ENCODE measurements around the gene FBN1.

Gene FBN1

GRCh38 chr15:48581219-48581618 is 64.3 kb downstream of the FBN1 start:
- Histone ChIP-seq H3K27ac (replicated peaks; ENCODE audit: low read length) (no peak overlapping the region), H3K79me1 (ENCODE audit: low read depth, low read length) (no peaks in the 10 kb centered on the region), H3K4ac (ENCODE audit: low read length) (no peak overlapping the region), H2BK120ac (ENCODE audit: low read depth, low read length) (no peak overlapping the region), H2AFZ (ENCODE audit: low read length) (no peak overlapping the region), H2BK12ac (ENCODE audit: low read length) (no peak overlapping the region), H4K8ac (ENCODE audit: low read depth, low read length) (no peak overlapping the region), H3K14ac (ENCODE audit: low read length) (no peak overlapping the region), H3K18ac (ENCODE audit: low read length) (no peak overlapping the region), H3K27me3 (ENCODE audit: control insufficient read depth in 3 of 3, insufficient read depth in 3 of 3, low read depth in 1 of 3, low read length in 3 of 3) (no peaks in the 10 kb centered on the region), H2BK5ac (ENCODE audit: low read length) (no peak overlapping the region), H3K9ac (ENCODE audit: low read depth, low read length, poor library complexity) (no peak overlapping the region), H3K4me3 (ENCODE audit: low read length in 2 of 2) (no peak overlapping the region), H3K4me2 (ENCODE audit: insufficient read depth, low read length, poor library complexity, severe bottlenecking) (no peak overlapping the region), H3K23ac (ENCODE audit: low read depth, low read length, poor library complexity) (no peak overlapping the region), H3K4me1 (ENCODE audit: control insufficient read depth in 2 of 2, insufficient read depth in 1 of 2, low read depth in 1 of 2, low read length in 2 of 2) (peaks cover 0 to 2% of the 10 kb centered on the region in 2 donors), H2BK15ac (ENCODE audit: low read length) (no peak overlapping the region), H3K36me3 (replicated peaks in 1 of 2; ENCODE audit: control insufficient read depth in 2 of 2, insufficient read depth in 2 of 2, low read length in 2 of 2) (no peaks in the 10 kb centered on the region), H2AK5ac (ENCODE audit: low read depth, low read length) (no peak overlapping the region), H4K91ac (ENCODE audit: low read depth, low read length, poor library complexity) (no peak overlapping the region), H3K9me3 (replicated peaks in 1 of 2; ENCODE audit: control insufficient read depth in 2 of 2, insufficient read depth in 1 of 2, low read depth in 1 of 2, low read length in 2 of 2) (no peaks in the 10 kb centered on the region)
- no peak for DNase-seq (ENCODE audit: low spot score)
- no CpG with 5 or more reads among the region's 4 CpGs for WGBS, 2 donors (ENCODE audit: extremely low coverage in 2 of 2, insufficient read length in 2 of 2, insufficient replicate concordance in 1 of 2)

- Histone ChIP-seq H3K4me3 (ENCODE audit: low read length in 2 of 2) (no peak overlapping the region), H3K9me3 (replicated peaks in 1 of 2; ENCODE audit: control insufficient read depth in 2 of 2, insufficient read depth in 1 of 2, low read depth in 1 of 2, low read length in 2 of 2) (no peaks in the 10 kb centered on the region), H3K27ac (replicated peaks; ENCODE audit: low read length) (no peak overlapping the region), H3K27me3 (ENCODE audit: control insufficient read depth in 3 of 3, insufficient read depth in 3 of 3, low read depth in 1 of 3, low read length in 3 of 3) (no peaks in the 10 kb centered on the region), H3K18ac (ENCODE audit: low read length) (no peak overlapping the region), H3K79me1 (ENCODE audit: low read depth, low read length) (no peaks in the 10 kb centered on the region), H3K36me3 (replicated peaks in 1 of 2; ENCODE audit: control insufficient read depth in 2 of 2, insufficient read depth in 2 of 2, low read length in 2 of 2) (no peaks in the 10 kb centered on the region), H3K14ac (ENCODE audit: low read length) (no peak overlapping the region), H3K4ac (ENCODE audit: low read length) (no peak overlapping the region), H2BK12ac (ENCODE audit: low read length) (no peak overlapping the region), H2BK120ac (ENCODE audit: low read depth, low read length) (no peak overlapping the region), H3K4me1 (ENCODE audit: control insufficient read depth in 2 of 2, insufficient read depth in 1 of 2, low read depth in 1 of 2, low read length in 2 of 2) (peaks cover 0 to 2% of the 10 kb centered on the region in 2 donors), H3K4me2 (ENCODE audit: insufficient read depth, low read length, poor library complexity, severe bottlenecking) (no peak overlapping the region), H2BK15ac (ENCODE audit: low read length) (no peak overlapping the region), H2AK5ac (ENCODE audit: low read depth, low read length) (no peak overlapping the region), H2AFZ (ENCODE audit: low read length) (no peak overlapping the region), H4K8ac (ENCODE audit: low read depth, low read length) (no peak overlapping the region), H3K9ac (ENCODE audit: low read depth, low read length, poor library complexity) (no peak overlapping the region), H3K23ac (ENCODE audit: low read depth, low read length, poor library complexity) (no peak overlapping the region), H2BK5ac (ENCODE audit: low read length) (no peak overlapping the region), H4K91ac (ENCODE audit: low read depth, low read length, poor library complexity) (no peak overlapping the region)
- WGBS, 2 donors (ENCODE audit: extremely low coverage in 2 of 2, insufficient read length in 2 of 2, insufficient replicate concordance in 1 of 2) = no CpG with 5 or more reads among the region's 2 CpGs
- DNase-seq (ENCODE audit: low spot score) = no peak
Measured at GRCh38 chr15:48580736-48581135, 64.8 kb downstream of the FBN1 start.

GRCh38 chr15:48579945-48580671 is 65.4 kb downstream of the FBN1 start:
- H3K79me1 ChIP-seq (ENCODE audit: low read depth, low read length) = no peaks in the 10 kb centered on the region
- H3K27ac ChIP-seq (replicated peaks; ENCODE audit: low read length) = no peak overlapping the region
- no peaks in the 10 kb centered on the region for H3K27me3 ChIP-seq (ENCODE audit: control insufficient read depth in 3 of 3, insufficient read depth in 3 of 3, low read depth in 1 of 3, low read length in 3 of 3)
- H3K14ac ChIP-seq (ENCODE audit: low read length) = no peak overlapping the region
- no CpG with 5 or more reads among the region's 8 CpGs for WGBS, 2 donors (ENCODE audit: extremely low coverage in 2 of 2, insufficient read length in 2 of 2, insufficient replicate concordance in 1 of 2)
- H2BK12ac ChIP-seq (ENCODE audit: low read length) = no peak overlapping the region
- H4K91ac ChIP-seq (ENCODE audit: low read depth, low read length, poor library complexity) = no peak overlapping the region
- H3K4me1 ChIP-seq (ENCODE audit: control insufficient read depth in 2 of 2, insufficient read depth in 1 of 2, low read depth in 1 of 2, low read length in 2 of 2) = peaks cover 0 to 2% of the 10 kb centered on the region in 2 donors
- no peak overlapping the region for H4K8ac ChIP-seq (ENCODE audit: low read depth, low read length)
- no peak overlapping the region for H3K4me2 ChIP-seq (ENCODE audit: insufficient read depth, low read length, poor library complexity, severe bottlenecking)
- no peak overlapping the region for H2AFZ ChIP-seq (ENCODE audit: low read length)
- no peaks in the 10 kb centered on the region for H3K36me3 ChIP-seq (replicated peaks in 1 of 2; ENCODE audit: control insufficient read depth in 2 of 2, insufficient read depth in 2 of 2, low read length in 2 of 2)
- H2BK120ac ChIP-seq (ENCODE audit: low read depth, low read length) = no peak overlapping the region
- H3K23ac ChIP-seq (ENCODE audit: low read depth, low read length, poor library complexity) = no peak overlapping the region
- no peak overlapping the region for H2AK5ac ChIP-seq (ENCODE audit: low read depth, low read length)
- H2BK5ac ChIP-seq (ENCODE audit: low read length) = no peak overlapping the region
- H3K9ac ChIP-seq (ENCODE audit: low read depth, low read length, poor library complexity) = no peak overlapping the region
- no peak overlapping the region for H3K18ac ChIP-seq (ENCODE audit: low read length)
- H3K4me3 ChIP-seq (ENCODE audit: low read length in 2 of 2) = no peak overlapping the region
- H3K9me3 ChIP-seq (replicated peaks in 1 of 2; ENCODE audit: control insufficient read depth in 2 of 2, insufficient read depth in 1 of 2, low read depth in 1 of 2, low read length in 2 of 2) = no peaks in the 10 kb centered on the region
- no peak overlapping the region for H2BK15ac ChIP-seq (ENCODE audit: low read length)
- DNase-seq (ENCODE audit: low spot score) = no peak
- H3K4ac ChIP-seq (ENCODE audit: low read length) = no peak overlapping the region

GRCh38 chr15:48578965-48579364 is 66.5 kb downstream of the FBN1 start:
- no peak overlapping the region for H3K9ac ChIP-seq (ENCODE audit: low read depth, low read length, poor library complexity)
- DNase-seq (ENCODE audit: low spot score) = no peak
- no peak overlapping the region for H3K27ac ChIP-seq (replicated peaks; ENCODE audit: low read length)
- no peak overlapping the region for H3K4me3 ChIP-seq (ENCODE audit: low read length in 2 of 2)
- H3K18ac ChIP-seq (ENCODE audit: low read length) = no peak overlapping the region
- no CpG with 5 or more reads among the region's 2 CpGs for WGBS, 2 donors (ENCODE audit: extremely low coverage in 2 of 2, insufficient read length in 2 of 2, insufficient replicate concordance in 1 of 2)
- H3K4me2 ChIP-seq (ENCODE audit: insufficient read depth, low read length, poor library complexity, severe bottlenecking) = no peak overlapping the region
- H4K91ac ChIP-seq (ENCODE audit: low read depth, low read length, poor library complexity) = no peak overlapping the region
- H3K36me3 ChIP-seq (replicated peaks in 1 of 2; ENCODE audit: control insufficient read depth in 2 of 2, insufficient read depth in 2 of 2, low read length in 2 of 2) = no peaks in the 10 kb centered on the region
- H4K8ac ChIP-seq (ENCODE audit: low read depth, low read length) = no peak overlapping the region
- no peak overlapping the region for H3K23ac ChIP-seq (ENCODE audit: low read depth, low read length, poor library complexity)
- H2BK15ac ChIP-seq (ENCODE audit: low read length) = no peak overlapping the region
- H3K79me1 ChIP-seq (ENCODE audit: low read depth, low read length) = no peaks in the 10 kb centered on the region
- H2BK120ac ChIP-seq (ENCODE audit: low read depth, low read length) = no peak overlapping the region
- H3K4ac ChIP-seq (ENCODE audit: low read length) = no peak overlapping the region
- no peak overlapping the region for H2AK5ac ChIP-seq (ENCODE audit: low read depth, low read length)
- no peak overlapping the region for H3K14ac ChIP-seq (ENCODE audit: low read length)
- H2BK5ac ChIP-seq (ENCODE audit: low read length) = no peak overlapping the region
- no peaks in the 10 kb centered on the region for H3K27me3 ChIP-seq (ENCODE audit: control insufficient read depth in 3 of 3, insufficient read depth in 3 of 3, low read depth in 1 of 3, low read length in 3 of 3)
- peaks cover 0 to 2% of the 10 kb centered on the region in 2 donors for H3K4me1 ChIP-seq (ENCODE audit: control insufficient read depth in 2 of 2, insufficient read depth in 1 of 2, low read depth in 1 of 2, low read length in 2 of 2)
- no peak overlapping the region for H2BK12ac ChIP-seq (ENCODE audit: low read length)
- no peak overlapping the region for H2AFZ ChIP-seq (ENCODE audit: low read length)
- H3K9me3 ChIP-seq (replicated peaks in 1 of 2; ENCODE audit: control insufficient read depth in 2 of 2, insufficient read depth in 1 of 2, low read depth in 1 of 2, low read length in 2 of 2) = no peaks in the 10 kb centered on the region
